ENCODE measurements around the gene ATG9B.

Gene ATG9B

DNA sequence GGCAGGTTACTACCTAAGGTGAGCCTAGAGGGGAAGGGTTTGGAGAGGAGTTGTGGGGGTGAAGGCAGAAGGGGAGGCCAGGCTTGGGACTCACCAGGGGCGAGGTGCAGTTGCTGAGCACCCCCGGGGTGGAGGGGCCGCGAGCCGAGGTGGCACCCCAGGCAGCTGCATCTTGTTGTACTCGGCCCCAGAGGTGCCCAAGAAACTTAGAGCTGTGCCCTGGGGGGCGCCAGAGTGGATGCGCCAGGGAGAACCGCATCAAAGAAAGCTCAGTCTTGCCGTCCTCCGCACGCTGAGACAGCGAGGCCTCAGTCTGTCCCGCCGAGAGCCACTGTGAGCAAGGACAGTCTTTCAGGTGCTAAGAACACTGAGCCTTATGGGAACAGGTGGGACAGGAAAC is 7.4 kb downstream of the ATG9B start:
- Histone ChIP-seq H3K4me2 (ENCODE audit: low read length) (no peak overlapping the region), H3K4ac (ENCODE audit: low read depth, low read length) (no peak overlapping the region), H4K8ac (ENCODE audit: low read depth, low read length) (no peak overlapping the region), H3K14ac (ENCODE audit: low read length) (no peak overlapping the region), H2BK5ac (ENCODE audit: low read depth, low read length, poor library complexity) (no peak overlapping the region), H3K18ac (ENCODE audit: low read length) (no peak overlapping the region), H3K23ac (ENCODE audit: low read length) (no peak overlapping the region), H4K12ac (ENCODE audit: low read depth, low read length) (no peak overlapping the region), H3K9ac (ENCODE audit: low read length) (no peak overlapping the region), H4K91ac (ENCODE audit: low read depth, low read length) (no peak overlapping the region), H3K79me2 (ENCODE audit: control insufficient read depth, insufficient read depth, low read length, poor library complexity) (no peaks in the 10 kb centered on the region), H3K27ac (ENCODE audit: low read depth, low read length) (no peak overlapping the region), H3K36me3 (ENCODE audit: control insufficient read depth in 1 of 2, insufficient read depth in 2 of 2, low read length in 2 of 2) (no peaks in the 10 kb centered on the region), H3K27me3 (ENCODE audit: insufficient read depth, low read length) (peaks cover 15% of the 10 kb centered on the region), H2BK12ac (ENCODE audit: low read length) (peak overlapping the region; percentile 3), H3K9me3 (ENCODE audit: insufficient read depth, low read depth, low read length) (peaks cover 4% of the 10 kb centered on the region), H3K4me3 (ENCODE audit: low read depth, low read length) (no peak overlapping the region), H3K4me1 (ENCODE audit: control insufficient read depth in 1 of 2, insufficient read depth in 2 of 2, low read length in 2 of 2) (peaks cover 33 to 35% of the 10 kb centered on the region in 2 experiments), H2AFZ (ENCODE audit: insufficient read depth, low read length, poor library complexity) (no peak overlapping the region), H2BK120ac (ENCODE audit: insufficient read depth, low read length, poor library complexity) (no peak overlapping the region), H3K79me1 (ENCODE audit: low read length) (peaks cover 8% of the 10 kb centered on the region), H2AK5ac (ENCODE audit: low read length) (no peak overlapping the region)
- no peak for DNase-seq
- WGBS (ENCODE audit: extremely low coverage, insufficient coverage, insufficient read length): no CpG with 5 or more reads among the region's 15 CpGs

DNA sequence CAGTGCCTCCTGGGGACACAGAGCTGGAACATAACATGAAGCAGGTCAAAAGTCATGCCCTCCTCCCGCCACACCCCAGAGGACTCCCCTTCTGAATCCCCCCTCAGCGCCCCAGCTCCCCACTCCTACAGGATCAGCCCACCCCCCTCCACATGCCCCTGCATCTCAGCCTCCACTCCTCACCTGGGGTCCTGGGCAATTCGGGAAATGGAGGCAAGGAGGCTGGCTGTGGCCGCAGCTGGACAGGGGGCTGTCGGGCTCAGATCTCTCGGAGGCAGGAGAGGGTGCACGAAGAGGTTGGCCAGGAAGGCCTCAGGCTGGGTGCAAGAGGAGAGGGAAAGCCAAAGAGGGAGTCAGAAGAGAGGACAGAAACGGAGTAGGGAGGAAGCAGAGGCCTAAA is 7.8 kb downstream of the ATG9B start:
- peaks cover 4% of the 10 kb centered on the region for H3K9me3 ChIP-seq (ENCODE audit: insufficient read depth, low read depth, low read length)
- no peak overlapping the region for H4K91ac ChIP-seq (ENCODE audit: low read depth, low read length)
- H4K8ac ChIP-seq (ENCODE audit: low read depth, low read length): no peak overlapping the region
- no peaks in the 10 kb centered on the region for H3K79me2 ChIP-seq (ENCODE audit: control insufficient read depth, insufficient read depth, low read length, poor library complexity)
- H3K27me3 ChIP-seq (ENCODE audit: insufficient read depth, low read length): peaks cover 15% of the 10 kb centered on the region
- no peak overlapping the region for H3K4ac ChIP-seq (ENCODE audit: low read depth, low read length)
- no peak overlapping the region for H2AK5ac ChIP-seq (ENCODE audit: low read length)
- no peak overlapping the region for H2BK120ac ChIP-seq (ENCODE audit: insufficient read depth, low read length, poor library complexity)
- no peak overlapping the region for H4K12ac ChIP-seq (ENCODE audit: low read depth, low read length)
- H3K79me1 ChIP-seq (ENCODE audit: low read length): peaks cover 8% of the 10 kb centered on the region
- no peak for DNase-seq
- H3K9ac ChIP-seq (ENCODE audit: low read length): no peak overlapping the region
- no peak overlapping the region for H2BK5ac ChIP-seq (ENCODE audit: low read depth, low read length, poor library complexity)
- H3K23ac ChIP-seq (ENCODE audit: low read length): no peak overlapping the region
- no peak overlapping the region for H3K18ac ChIP-seq (ENCODE audit: low read length)
- H3K4me3 ChIP-seq (ENCODE audit: low read depth, low read length): no peak overlapping the region
- no peaks in the 10 kb centered on the region for H3K36me3 ChIP-seq (ENCODE audit: control insufficient read depth in 1 of 2, insufficient read depth in 2 of 2, low read length in 2 of 2)
- peak overlapping the region; percentile 3 for H2BK12ac ChIP-seq (ENCODE audit: low read length)
- no peak overlapping the region for H3K27ac ChIP-seq (ENCODE audit: low read depth, low read length)
- no peak overlapping the region for H3K4me2 ChIP-seq (ENCODE audit: low read length)
- WGBS (ENCODE audit: extremely low coverage, insufficient coverage, insufficient read length): no CpG with 5 or more reads among the region's 8 CpGs
- H3K14ac ChIP-seq (ENCODE audit: low read length): no peak overlapping the region
- H3K4me1 ChIP-seq (ENCODE audit: control insufficient read depth in 1 of 2, insufficient read depth in 2 of 2, low read length in 2 of 2): peaks cover 33 to 35% of the 10 kb centered on the region in 2 experiments
- H2AFZ ChIP-seq (ENCODE audit: insufficient read depth, low read length, poor library complexity): no peak overlapping the region

DNA sequence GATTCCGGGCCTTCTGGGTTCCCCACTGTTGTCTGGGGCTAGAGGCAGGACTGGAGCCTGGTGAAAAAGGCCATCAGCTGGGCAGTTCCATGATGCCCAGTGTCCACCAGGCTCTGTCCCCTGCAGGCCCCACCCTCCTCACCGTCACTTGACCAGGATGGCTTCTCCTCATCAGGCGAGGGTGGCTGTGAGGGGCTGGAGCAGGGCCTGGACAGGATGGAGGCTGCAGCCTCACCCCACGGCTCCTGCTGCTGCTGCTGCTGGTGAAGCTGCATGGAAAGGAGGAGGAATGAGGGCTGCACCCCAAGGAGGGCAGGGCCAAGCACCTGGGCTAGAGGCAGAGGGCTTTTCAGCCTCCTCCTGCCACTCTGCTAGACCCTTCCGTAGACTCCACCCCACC is 8.3 kb downstream of the ATG9B start:
- no peak overlapping the region for H2AFZ ChIP-seq (ENCODE audit: insufficient read depth, low read length, poor library complexity)
- no peak overlapping the region for H2BK120ac ChIP-seq (ENCODE audit: insufficient read depth, low read length, poor library complexity)
- peak overlapping the region; percentile 5 for H3K4me3 ChIP-seq (ENCODE audit: low read depth, low read length)
- peaks cover 4% of the 10 kb centered on the region for H3K9me3 ChIP-seq (ENCODE audit: insufficient read depth, low read depth, low read length)
- no peaks in the 10 kb centered on the region for H3K79me2 ChIP-seq (ENCODE audit: control insufficient read depth, insufficient read depth, low read length, poor library complexity)
- no peak overlapping the region for H2AK5ac ChIP-seq (ENCODE audit: low read length)
- no peaks in the 10 kb centered on the region for H3K36me3 ChIP-seq (ENCODE audit: control insufficient read depth in 1 of 2, insufficient read depth in 2 of 2, low read length in 2 of 2)
- no peak overlapping the region for H4K8ac ChIP-seq (ENCODE audit: low read depth, low read length)
- no peak overlapping the region for H2BK5ac ChIP-seq (ENCODE audit: low read depth, low read length, poor library complexity)
- H4K12ac ChIP-seq (ENCODE audit: low read depth, low read length): no peak overlapping the region
- no peak overlapping the region for H3K4me2 ChIP-seq (ENCODE audit: low read length)
- no peak overlapping the region for H3K14ac ChIP-seq (ENCODE audit: low read length)
- H3K18ac ChIP-seq (ENCODE audit: low read length): no peak overlapping the region
- WGBS (ENCODE audit: extremely low coverage, insufficient coverage, insufficient read length): no CpG with 5 or more reads among the region's 5 CpGs
- H3K23ac ChIP-seq (ENCODE audit: low read length): no peak overlapping the region
- no peak for DNase-seq
- no peak overlapping the region for H3K9ac ChIP-seq (ENCODE audit: low read length)
- H3K79me1 ChIP-seq (ENCODE audit: low read length): peaks cover 8% of the 10 kb centered on the region
- H3K27me3 ChIP-seq (ENCODE audit: insufficient read depth, low read length): peaks cover 15% of the 10 kb centered on the region
- peaks cover 33 to 35% of the 10 kb centered on the region in 2 experiments for H3K4me1 ChIP-seq (ENCODE audit: control insufficient read depth in 1 of 2, insufficient read depth in 2 of 2, low read length in 2 of 2)
- no peak overlapping the region for H4K91ac ChIP-seq (ENCODE audit: low read depth, low read length)
- H3K27ac ChIP-seq (ENCODE audit: low read depth, low read length): no peak overlapping the region
- H3K4ac ChIP-seq (ENCODE audit: low read depth, low read length): no peak overlapping the region
- no peak overlapping the region for H2BK12ac ChIP-seq (ENCODE audit: low read length)

DNA sequence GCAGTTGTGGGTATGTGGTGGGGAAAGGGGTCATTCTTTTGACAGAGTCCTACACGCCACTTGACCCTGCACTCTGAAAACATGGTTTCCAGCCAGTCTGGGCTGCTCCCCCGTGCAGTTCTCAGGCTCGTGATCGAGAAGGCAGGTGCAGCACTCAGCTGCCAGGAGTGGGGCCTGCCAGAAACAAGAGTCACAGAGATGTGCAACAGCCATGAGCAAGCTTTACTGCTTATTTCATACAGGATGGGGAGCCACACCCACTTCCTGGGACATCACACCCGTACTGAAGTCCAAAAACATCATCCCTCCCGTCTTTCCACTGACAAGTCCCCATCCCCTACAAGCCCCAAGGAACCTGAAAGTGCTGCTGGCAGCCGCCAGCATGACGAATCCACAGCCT is 9.3 kb downstream of the ATG9B start:
- Histone ChIP-seq H3K79me1 (ENCODE audit: low read length) (peaks cover 10% of the 10 kb centered on the region), H3K27me3 (ENCODE audit: insufficient read depth, low read length) (peaks cover 15% of the 10 kb centered on the region), H2BK120ac (ENCODE audit: insufficient read depth, low read length, poor library complexity) (no peak overlapping the region), H3K9ac (ENCODE audit: low read length) (no peak overlapping the region), H3K18ac (ENCODE audit: low read length) (no peak overlapping the region), H3K9me3 (ENCODE audit: insufficient read depth, low read depth, low read length) (peaks cover 4% of the 10 kb centered on the region), H4K91ac (ENCODE audit: low read depth, low read length) (no peak overlapping the region), H2AFZ (ENCODE audit: insufficient read depth, low read length, poor library complexity) (no peak overlapping the region), H2BK12ac (ENCODE audit: low read length) (no peak overlapping the region), H2AK5ac (ENCODE audit: low read length) (no peak overlapping the region), H4K12ac (ENCODE audit: low read depth, low read length) (no peak overlapping the region), H3K4me2 (ENCODE audit: low read length) (no peak overlapping the region), H3K4ac (ENCODE audit: low read depth, low read length) (no peak overlapping the region), H3K4me1 (ENCODE audit: control insufficient read depth in 1 of 2, insufficient read depth in 2 of 2, low read length in 2 of 2) (peaks cover 37 to 38% of the 10 kb centered on the region in 2 experiments), H3K14ac (ENCODE audit: low read length) (no peak overlapping the region), H4K8ac (ENCODE audit: low read depth, low read length) (no peak overlapping the region), H3K23ac (ENCODE audit: low read length) (no peak overlapping the region), H2BK5ac (ENCODE audit: low read depth, low read length, poor library complexity) (no peak overlapping the region), H3K36me3 (ENCODE audit: control insufficient read depth in 1 of 2, insufficient read depth in 2 of 2, low read length in 2 of 2) (no peaks in the 10 kb centered on the region), H3K79me2 (ENCODE audit: control insufficient read depth, insufficient read depth, low read length, poor library complexity) (no peaks in the 10 kb centered on the region), H3K27ac (ENCODE audit: low read depth, low read length) (no peak overlapping the region), H3K4me3 (ENCODE audit: low read depth, low read length) (no peak overlapping the region)
- WGBS (ENCODE audit: extremely low coverage, insufficient coverage, insufficient read length): no CpG with 5 or more reads among the region's 8 CpGs
- no peak for DNase-seq
